ENCODE results near the gene SNN.

- TF ChIP-seq EZH2 (IDR thresholded peaks at IDR 0.05; ENCODE audit: low read depth) = no peak
- TF ChIP-seq CTCF (conservative IDR thresholded peaks at IDR 0.05) = no peak
These were observed 21.0 kb downstream of the SNN start for GRCh38 chr16:11689031-11689840.
